HL-60 (cell line): ENCODE measurements around the gene TSC22D3.

ENCODE experiments used
- DNase-seq, 2 experiments: peaks; one replicate each; pipeline ENCODE4 v3.0.0-alpha.2; 2010 to 2020; ENCODE audit warnings: low read depth in 1 of 2, low spot score in 1 of 2
- H3K27ac ChIP-seq: fragments of 250-450 bp; sonication (Bioruptor Pico); replicated peaks from 2 replicates; pipeline ENCODE4 v1.5.1; 2020; ENCODE audit warnings: mild to moderate bottlenecking, moderate library complexity
- H3K27me3 ChIP-seq: fragments of 250-450 bp; sonication (Bioruptor Pico); 2 replicates; pipeline ENCODE4 v1.5.1; 2021; ENCODE audit warnings: mild to moderate bottlenecking, moderate library complexity; ENCODE audit not compliant: insufficient read depth, poor library complexity, severe bottlenecking
- H3K4me3 ChIP-seq: replicated peaks from 2 replicates; pipeline ENCODE4 v1.5.1; 2011; ENCODE audit warnings: mild to moderate bottlenecking, control low read depth, low read length; ENCODE audit not compliant: insufficient read depth
- CTCF ChIP-seq: IDR thresholded peaks from one replicate; pipeline ENCODE4 v1.5.1; 2011; ENCODE audit warnings: low read length, control low read depth, inconsistent platforms; ENCODE audit not compliant: insufficient read depth
- GABPA ChIP-seq: IDR thresholded peaks from 2 replicates; pipeline ENCODE4 v1.6.1; 2012; ENCODE audit warnings: low read depth
- POLR2AphosphoS5 ChIP-seq: IDR thresholded peaks from 2 replicates; pipeline ENCODE4 v1.6.1; 2012; ENCODE audit warnings: low read depth
- SPI1 ChIP-seq: IDR thresholded peaks from 2 replicates; pipeline ENCODE4 v1.6.1; 2012; ENCODE audit warnings: low read depth, mild to moderate bottlenecking, borderline replicate concordance
- TF ChIP-seq, protein P1 (sequence below): IDR thresholded peaks from 2 replicates; pipeline ENCODE4 v1.6.1; 2012; ENCODE audit warnings: low read depth; ENCODE audit not compliant: insufficient replicate concordance

The TSC22D3 gene

GRCh38 chrX:107728371-107729099 lies 47.1 kb downstream of the TSC22D3 start:
- no peak for DNase-seq
- TF ChIP-seq SPI1 (no peak), CTCF (no peak), POLR2AphosphoS5 (no peak), GABPA (no peak)
- TF ChIP-seq, protein P1, sequence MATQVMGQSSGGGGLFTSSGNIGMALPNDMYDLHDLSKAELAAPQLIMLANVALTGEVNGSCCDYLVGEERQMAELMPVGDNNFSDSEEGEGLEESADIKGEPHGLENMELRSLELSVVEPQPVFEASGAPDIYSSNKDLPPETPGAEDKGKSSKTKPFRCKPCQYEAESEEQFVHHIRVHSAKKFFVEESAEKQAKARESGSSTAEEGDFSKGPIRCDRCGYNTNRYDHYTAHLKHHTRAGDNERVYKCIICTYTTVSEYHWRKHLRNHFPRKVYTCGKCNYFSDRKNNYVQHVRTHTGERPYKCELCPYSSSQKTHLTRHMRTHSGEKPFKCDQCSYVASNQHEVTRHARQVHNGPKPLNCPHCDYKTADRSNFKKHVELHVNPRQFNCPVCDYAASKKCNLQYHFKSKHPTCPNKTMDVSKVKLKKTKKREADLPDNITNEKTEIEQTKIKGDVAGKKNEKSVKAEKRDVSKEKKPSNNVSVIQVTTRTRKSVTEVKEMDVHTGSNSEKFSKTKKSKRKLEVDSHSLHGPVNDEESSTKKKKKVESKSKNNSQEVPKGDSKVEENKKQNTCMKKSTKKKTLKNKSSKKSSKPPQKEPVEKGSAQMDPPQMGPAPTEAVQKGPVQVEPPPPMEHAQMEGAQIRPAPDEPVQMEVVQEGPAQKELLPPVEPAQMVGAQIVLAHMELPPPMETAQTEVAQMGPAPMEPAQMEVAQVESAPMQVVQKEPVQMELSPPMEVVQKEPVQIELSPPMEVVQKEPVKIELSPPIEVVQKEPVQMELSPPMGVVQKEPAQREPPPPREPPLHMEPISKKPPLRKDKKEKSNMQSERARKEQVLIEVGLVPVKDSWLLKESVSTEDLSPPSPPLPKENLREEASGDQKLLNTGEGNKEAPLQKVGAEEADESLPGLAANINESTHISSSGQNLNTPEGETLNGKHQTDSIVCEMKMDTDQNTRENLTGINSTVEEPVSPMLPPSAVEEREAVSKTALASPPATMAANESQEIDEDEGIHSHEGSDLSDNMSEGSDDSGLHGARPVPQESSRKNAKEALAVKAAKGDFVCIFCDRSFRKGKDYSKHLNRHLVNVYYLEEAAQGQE = no peak
- no peak overlapping the region for H3K4me3 ChIP-seq
- H3K27ac ChIP-seq = no peak overlapping the region
- no peaks in the 10 kb centered on the region for H3K27me3 ChIP-seq

DNA sequence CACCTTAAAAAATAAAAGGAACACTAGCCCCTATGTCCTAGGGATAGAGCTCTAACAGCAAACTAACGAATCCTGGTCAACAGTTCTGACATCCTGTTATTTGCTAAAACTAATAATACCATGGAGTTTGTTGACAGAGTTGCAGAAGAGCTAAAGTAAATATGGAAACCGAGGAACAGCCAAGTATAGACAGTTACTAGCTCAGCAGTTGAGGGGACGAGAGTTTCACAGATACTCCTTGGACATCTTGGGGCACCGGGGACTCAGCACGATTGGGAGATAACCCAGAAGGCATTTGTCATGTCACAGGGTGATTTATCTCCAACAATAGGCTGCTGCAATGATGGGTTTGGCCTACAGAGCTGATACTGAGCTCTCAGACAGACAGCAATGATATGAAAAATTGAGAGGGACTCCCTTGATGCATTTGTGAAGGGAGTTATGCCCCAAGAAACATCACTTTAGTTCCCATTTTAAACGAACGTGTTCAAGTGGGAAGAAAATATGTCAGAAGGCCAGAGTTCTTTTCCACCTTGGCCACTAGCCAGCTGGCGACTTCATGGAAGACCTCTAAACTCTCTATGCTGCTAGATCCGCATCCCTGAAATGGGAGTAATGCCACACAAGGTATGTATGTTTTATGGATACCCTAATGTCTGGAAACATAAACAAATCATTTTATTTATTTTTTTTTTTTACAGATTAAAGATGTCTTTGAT lies 48.6 kb downstream of the TSC22D3 start:
- no peaks in the 10 kb centered on the region for H3K27me3 ChIP-seq
- TF ChIP-seq CTCF (no peak), GABPA (no peak), POLR2AphosphoS5 (no peak), SPI1 (no peak)
- TF ChIP-seq, protein P1 = no peak
- no peak overlapping the region for H3K4me3 ChIP-seq
- no peak overlapping the region for H3K27ac ChIP-seq
- no peak for DNase-seq

DNA sequence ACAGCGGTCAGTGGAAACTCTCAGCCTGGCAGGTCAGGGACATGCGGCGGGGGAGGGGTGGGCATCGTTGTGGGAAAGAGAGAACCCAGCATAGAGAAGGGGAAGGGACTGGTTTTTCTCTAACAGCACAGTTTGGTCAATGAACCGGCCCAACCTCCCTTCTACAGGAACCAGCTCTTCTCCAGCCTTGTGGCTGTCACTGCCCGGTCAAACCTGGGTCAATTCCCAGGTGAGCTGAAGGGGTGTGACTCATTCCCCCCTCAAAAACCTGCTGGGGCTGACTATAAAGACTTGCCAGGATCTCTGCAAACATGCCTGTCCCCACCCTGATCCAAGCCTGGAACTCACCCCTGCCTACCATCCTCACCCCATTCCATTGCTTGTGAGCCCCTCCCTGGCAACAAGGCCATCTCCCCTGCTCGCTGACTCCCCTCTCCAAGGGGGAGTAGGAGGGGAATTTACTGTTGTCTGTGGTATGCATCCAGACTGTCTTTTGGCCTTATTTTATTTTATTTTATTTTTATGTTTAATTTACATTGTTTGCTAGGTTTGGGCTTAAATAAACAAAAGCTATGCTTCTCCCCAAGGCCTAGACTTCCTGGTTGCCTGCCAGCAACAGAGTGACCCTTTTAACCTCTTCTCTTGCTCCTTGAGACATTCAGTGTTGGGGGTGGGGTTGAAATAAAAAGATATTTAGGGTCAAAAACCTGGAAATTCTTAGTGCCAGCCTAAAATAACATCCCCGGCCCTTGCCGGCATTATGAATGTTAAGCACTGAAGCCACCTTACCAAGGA lies 49.6 kb downstream of the TSC22D3 start:
- TF ChIP-seq GABPA = no peak
- TF ChIP-seq CTCF = no peak
- TF ChIP-seq SPI1 = no peak
- TF ChIP-seq, protein P1 = no peak
- no peak for TF ChIP-seq POLR2AphosphoS5
- DNase-seq = no peak
- H3K4me3 ChIP-seq = no peak overlapping the region
- H3K27me3 ChIP-seq = no peaks in the 10 kb centered on the region
- no peak overlapping the region for H3K27ac ChIP-seq
